Mesendoderm (in vitro differentiated cells): Measurements from ENCODE around the gene ESRRG.

Source experiments
- DNase-seq: peaks from one replicate; pipeline ENCODE4 v3.0.0; 2013
- H2AK5ac ChIP-seq: 2 replicates; pipeline ENCODE4 v1.6.1; 2013; ENCODE audit warnings: low read length, inconsistent platforms
- H2BK120ac ChIP-seq: 2 replicates; pipeline ENCODE4 v1.6.1; 2013; ENCODE audit warnings: low read depth, mild to moderate bottlenecking, low read length, moderate library complexity, mixed read lengths
- H2BK15ac ChIP-seq: replicated peaks from 2 replicates; pipeline ENCODE4 v1.6.1; 2013; ENCODE audit warnings: low read depth, mild to moderate bottlenecking, moderate library complexity
- H2BK5ac ChIP-seq: 2 replicates; pipeline ENCODE4 v1.6.1; 2013; ENCODE audit warnings: low read length, inconsistent platforms
- H3K18ac ChIP-seq: 2 replicates; pipeline ENCODE4 v1.6.1; 2013; ENCODE audit warnings: mild to moderate bottlenecking, low read length, mixed read lengths
- H3K23ac ChIP-seq: one replicate; pipeline ENCODE4 v1.6.1; 2013; ENCODE audit warnings: low read length
- H3K27ac ChIP-seq: 2 replicates; pipeline ENCODE4 v1.5.1; 2013; ENCODE audit warnings: low read depth, mild to moderate bottlenecking, inconsistent platforms, low read length, moderate library complexity
- H3K27me3 ChIP-seq: 2 replicates; pipeline ENCODE4 v1.6.1; 2013; ENCODE audit warnings: low read length, control low read depth, mild to moderate bottlenecking, inconsistent platforms; ENCODE audit not compliant: insufficient read depth, poor library complexity
- H3K36me3 ChIP-seq: 2 replicates; pipeline ENCODE4 v1.6.1; 2013; ENCODE audit warnings: low read length, inconsistent platforms; ENCODE audit not compliant: control insufficient read depth, insufficient read depth
- H3K4ac ChIP-seq: one replicate; pipeline ENCODE4 v1.6.1; 2013; ENCODE audit warnings: low read depth, mild to moderate bottlenecking, low read length, moderate library complexity
- H3K4me1 ChIP-seq: 2 replicates; pipeline ENCODE4 v1.6.1; 2013; ENCODE audit warnings: low read depth, low read length, inconsistent platforms; ENCODE audit not compliant: control insufficient read depth
- H3K4me2 ChIP-seq: 2 replicates; pipeline ENCODE4 v1.6.1; 2013; ENCODE audit warnings: low read length
- H3K4me3 ChIP-seq: 2 replicates; pipeline ENCODE4 v1.5.1; 2013; ENCODE audit warnings: mild to moderate bottlenecking, low read length
- H3K56ac ChIP-seq: one replicate; pipeline ENCODE4 v1.6.1; 2013; ENCODE audit warnings: low read length
- H3K79me1 ChIP-seq: 2 replicates; pipeline ENCODE4 v1.6.1; 2013; ENCODE audit warnings: low read length, inconsistent platforms
- H3K79me2 ChIP-seq: 2 replicates; pipeline ENCODE4 v1.6.1; 2013; ENCODE audit warnings: mild to moderate bottlenecking, low read length; ENCODE audit not compliant: control insufficient read depth, insufficient read depth
- H3K9ac ChIP-seq: 2 replicates; pipeline ENCODE4 v1.6.1; 2013; ENCODE audit warnings: low read length, inconsistent platforms
- H4K5ac ChIP-seq: one replicate; pipeline ENCODE4 v1.6.1; 2013; ENCODE audit warnings: low read length
- H4K8ac ChIP-seq: one replicate; pipeline ENCODE4 v1.6.1; 2013; ENCODE audit warnings: low read depth, mild to moderate bottlenecking, control low read depth, low read length, moderate library complexity
- whole genome bisulfite sequencing: extraction: QIAGEN DNeasy Blood & Tissue Kit; methylation state at CpG from one replicate; pipeline ENCODE4 v1.1.7; 2013; ENCODE audit warnings: low lambda C conversion rate, missing lambda C conversion rate; ENCODE audit not compliant: insufficient coverage; ENCODE audit errors: extremely low coverage; 5-methylcytosine and 5-hydroxymethylcytosine counted together

ESRRG gene

GRCh38 chr1:216612291-216612690, 110.9 kb downstream of the ESRRG start:
- H3K36me3 ChIP-seq = no peaks in the 10 kb centered on the region
- DNase-seq = peak; percentile 52
- H3K79me2 ChIP-seq = no peaks in the 10 kb centered on the region
- no peak overlapping the region for H3K27ac ChIP-seq
- H2BK120ac ChIP-seq = peak overlapping the region; percentile 54
- no peak overlapping the region for H3K18ac ChIP-seq
- H4K8ac ChIP-seq = no peak overlapping the region
- no peak overlapping the region for H3K4me3 ChIP-seq
- H4K5ac ChIP-seq = no peak overlapping the region
- H3K4me2 ChIP-seq = no peak overlapping the region
- no peak overlapping the region for H3K4ac ChIP-seq
- H2BK15ac ChIP-seq = peak overlapping the region; percentile 38
- no peak overlapping the region for H2BK5ac ChIP-seq
- H2AK5ac ChIP-seq = no peak overlapping the region
- H3K56ac ChIP-seq = no peak overlapping the region
- no peaks in the 10 kb centered on the region for H3K27me3 ChIP-seq
- WGBS = no CpG with 5 or more reads among the region's 2 CpGs
- H3K79me1 ChIP-seq = no peaks in the 10 kb centered on the region
- no peak overlapping the region for H3K9ac ChIP-seq
- peaks cover 2% of the 10 kb centered on the region for H3K4me1 ChIP-seq
- no peak overlapping the region for H3K23ac ChIP-seq

DNA sequence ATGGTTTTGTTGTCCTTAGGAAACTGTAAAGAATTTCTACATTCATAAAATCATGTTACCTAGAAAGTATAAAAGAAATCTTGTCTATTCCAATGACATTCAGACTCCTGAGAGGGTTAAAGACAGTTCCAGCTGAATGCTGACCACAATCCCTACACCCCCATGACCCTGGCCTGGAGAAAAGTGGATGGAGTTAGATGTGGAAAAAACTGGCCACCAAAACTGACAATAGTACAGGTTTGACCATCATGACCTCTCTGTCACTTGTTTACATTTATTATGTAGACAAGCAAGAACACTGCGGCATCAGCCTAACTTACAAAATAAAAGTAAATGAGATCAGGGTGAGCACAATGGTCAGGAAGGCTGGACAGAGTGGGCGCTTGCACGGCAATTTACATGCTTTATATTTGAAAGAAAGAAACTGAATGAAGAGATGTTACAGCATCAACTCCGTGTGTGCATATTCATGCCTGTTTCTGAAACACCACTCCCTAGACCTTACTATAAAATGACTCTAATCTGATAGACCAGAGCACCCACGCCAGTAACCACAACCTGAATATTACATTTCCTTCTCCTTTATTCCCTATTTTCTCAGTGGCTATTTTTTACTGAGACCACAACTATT, 116.0 kb downstream of the ESRRG start:
- Histone ChIP-seq H4K8ac (no peak overlapping the region), H4K5ac (no peak overlapping the region)

DNA sequence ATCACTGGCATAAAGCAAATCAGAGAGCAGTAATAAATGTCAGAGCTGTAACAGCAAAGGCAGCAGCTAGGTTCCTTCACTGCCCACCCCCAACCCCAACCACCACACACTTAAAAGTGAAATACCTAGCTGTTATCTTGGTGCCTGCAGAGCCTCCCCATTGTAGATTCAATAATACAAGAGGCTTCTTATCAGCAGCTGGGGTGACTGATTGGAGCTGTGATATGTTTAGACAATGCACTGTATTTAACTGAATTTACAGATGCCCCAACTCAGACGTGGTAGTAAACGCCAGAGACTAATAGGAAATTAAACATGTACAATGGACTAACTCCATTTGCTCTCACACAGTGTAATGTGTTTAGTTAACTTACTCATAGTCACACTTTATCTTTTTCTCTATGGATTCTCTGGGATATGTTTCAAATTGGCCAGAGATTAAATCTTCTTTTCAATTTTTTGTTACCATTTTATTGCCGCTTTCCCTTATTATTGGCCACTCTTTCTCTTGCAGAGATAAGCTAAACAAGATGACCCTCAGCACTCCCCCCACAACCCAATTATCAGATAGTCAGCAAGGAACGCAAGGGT, 117.1 kb downstream of the ESRRG start:
- Histone ChIP-seq H3K79me1 (no peaks in the 10 kb centered on the region), H3K27ac (no peak overlapping the region), H3K27me3 (no peaks in the 10 kb centered on the region), H3K4ac (no peak overlapping the region), H3K79me2 (no peaks in the 10 kb centered on the region), H4K5ac (no peak overlapping the region), H3K4me1 (peaks cover 2% of the 10 kb centered on the region), H3K4me2 (no peak overlapping the region), H3K23ac (no peak overlapping the region), H2BK120ac (no peak overlapping the region), H3K9ac (no peak overlapping the region), H3K18ac (peak overlapping the region; percentile 51), H3K56ac (no peak overlapping the region), H3K4me3 (no peak overlapping the region), H2AK5ac (no peak overlapping the region), H3K36me3 (no peaks in the 10 kb centered on the region), H4K8ac (no peak overlapping the region), H2BK5ac (no peak overlapping the region), H2BK15ac (no peak overlapping the region)
- DNase-seq = peak; percentile 91
- no CpG with 5 or more reads among the region's 4 CpGs for WGBS

More for the DNA sequence above, 116.0 kb downstream of the ESRRG start:
- Histone ChIP-seq H3K36me3 (no peaks in the 10 kb centered on the region), H2BK15ac (no peak overlapping the region), H3K27me3 (no peaks in the 10 kb centered on the region), H2AK5ac (no peak overlapping the region), H3K79me2 (no peaks in the 10 kb centered on the region), H3K4me2 (no peak overlapping the region), H3K79me1 (no peaks in the 10 kb centered on the region), H3K56ac (no peak overlapping the region), H3K9ac (no peak overlapping the region), H2BK5ac (no peak overlapping the region), H3K18ac (no peak overlapping the region), H3K27ac (no peak overlapping the region), H2BK120ac (no peak overlapping the region), H3K4me1 (no peaks in the 10 kb centered on the region), H3K4ac (no peak overlapping the region), H3K4me3 (no peak overlapping the region), H3K23ac (no peak overlapping the region)
- DNase-seq = no peak
- WGBS = no CpG with 5 or more reads among the region's 5 CpGs

GRCh38 chr1:216604771-216605170, 118.5 kb downstream of the ESRRG start:
- Histone ChIP-seq H3K18ac (no peak overlapping the region), H3K4ac (no peak overlapping the region), H3K27me3 (no peaks in the 10 kb centered on the region), H3K23ac (no peak overlapping the region), H3K79me2 (no peaks in the 10 kb centered on the region), H2BK15ac (peak overlapping the region; percentile 61), H3K4me3 (no peak overlapping the region), H3K27ac (no peak overlapping the region), H3K9ac (no peak overlapping the region), H3K79me1 (no peaks in the 10 kb centered on the region), H3K56ac (no peak overlapping the region), H4K8ac (no peak overlapping the region), H2AK5ac (peak overlapping the region; percentile 92), H3K36me3 (no peaks in the 10 kb centered on the region), H2BK5ac (no peak overlapping the region), H3K4me1 (peaks cover 2% of the 10 kb centered on the region), H3K4me2 (no peak overlapping the region), H4K5ac (no peak overlapping the region), H2BK120ac (no peak overlapping the region)
- no peak for DNase-seq
- no CpG with 5 or more reads among the region's 1 CpG for WGBS

DNA sequence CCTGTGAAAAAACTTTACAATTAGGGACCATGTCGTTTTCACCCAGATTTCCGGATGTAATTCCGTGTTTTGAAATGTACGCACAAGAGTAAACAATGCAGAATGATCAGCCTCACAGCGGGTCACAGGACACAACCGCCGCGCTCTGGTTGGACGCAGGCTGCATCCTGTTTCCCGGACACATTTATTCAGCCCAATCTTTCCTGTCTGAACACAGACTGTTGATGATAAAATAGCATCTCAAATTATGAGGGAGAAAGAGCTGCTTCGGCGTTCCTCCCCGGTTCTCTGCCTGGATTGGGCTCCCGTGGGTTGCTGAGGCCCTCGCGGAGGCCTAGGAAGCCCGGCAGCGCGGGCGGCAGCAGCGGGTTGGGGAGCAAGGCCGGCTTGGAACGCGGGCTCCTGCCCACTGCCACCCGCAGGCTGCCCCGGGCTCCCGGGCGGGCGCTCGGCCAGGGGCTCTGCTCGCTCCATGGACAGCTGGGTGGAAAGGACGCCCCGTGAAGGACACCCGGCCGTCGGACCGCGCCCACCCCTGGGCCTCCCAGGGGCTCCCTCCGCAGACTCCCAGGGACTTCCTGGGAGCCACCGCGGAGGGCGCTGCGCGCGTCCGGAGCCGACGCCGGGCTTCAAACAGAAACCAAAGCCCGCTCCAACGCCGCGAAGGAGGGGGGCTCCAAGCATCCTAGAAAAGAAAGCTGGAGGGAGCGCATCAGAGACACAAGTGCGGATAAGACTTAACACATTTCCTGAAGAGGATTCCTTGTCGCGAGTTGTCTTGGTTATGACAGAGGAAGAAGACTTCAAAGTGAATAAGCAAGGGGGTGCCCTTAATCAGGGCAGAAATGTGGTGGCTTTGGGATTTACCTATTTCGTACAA, 122.3 kb downstream of the ESRRG start:
- Histone ChIP-seq H3K27ac (peak overlapping the region; percentile 20), H3K9ac (peak overlapping the region; percentile 39), H3K79me1 (no peaks in the 10 kb centered on the region), H2BK5ac (peak overlapping the region; percentile 0), H3K27me3 (no peaks in the 10 kb centered on the region), H2BK120ac (peak overlapping the region; percentile 75), H4K8ac (peak overlapping the region; percentile 87), H3K56ac (peak overlapping the region; percentile 73), H3K4me3 (peak overlapping the region; percentile 1), H3K18ac (peak overlapping the region; percentile 97), H3K4me1 (peaks cover 2% of the 10 kb centered on the region), H3K4me2 (peak overlapping the region; percentile 33), H3K79me2 (no peaks in the 10 kb centered on the region), H2BK15ac (no peak overlapping the region), H3K4ac (peak overlapping the region; percentile 98), H3K36me3 (no peaks in the 10 kb centered on the region), H2AK5ac (no peak overlapping the region), H4K5ac (no peak overlapping the region), H3K23ac (no peak overlapping the region)
- no CpG with 5 or more reads among the region's 58 CpGs for WGBS
- peak; percentile 84 for DNase-seq
